ENCODE measurements around the gene AKR1C4. TPM values are rescaled to one million over a fixed set of nuclear protein-coding genes. Genes with fewer than 3 reads are reported as not detected.
A peak's percentile ranks its signal among the peaks of the same experiment; 100 is the strongest.
"Not testable (repeated sequence)": the region's sequence is repeated elsewhere in the genome, so short reads cannot be mapped to it uniquely, and the experiment has no call there.

Gene AKR1C4
- polyA plus RNA-seq, 1 donor = 0.39 TPM

GRCh38 chr10:5234106-5234860, 37.6 kb downstream of the AKR1C4 start:
- Histone ChIP-seq H3K4me1 (ENCODE audit: control insufficient read depth, insufficient read depth, low read length) (peaks cover 2% of the 10 kb centered on the region), H3K9me3 (ENCODE audit: control insufficient read depth, low read depth, low read length) (no peaks in the 10 kb centered on the region), H3K27me3 (ENCODE audit: control insufficient read depth, insufficient read depth, low read length) (no peaks in the 10 kb centered on the region), H3K4me3 (ENCODE audit: low read length) (no peak overlapping the region), H3K27ac (ENCODE audit: low read length) (no peak overlapping the region), H3K36me3 (ENCODE audit: control insufficient read depth, insufficient read depth, low read length) (no peaks in the 10 kb centered on the region)
- peak; percentile 54 to 60 for DNase-seq
- WGBS (ENCODE audit: insufficient coverage, low lambda C conversion rate) = no CpG with 5 or more reads among the region's 6 CpGs

- no CpG with 5 or more reads among the region's 2 CpGs for WGBS (ENCODE audit: insufficient coverage, low lambda C conversion rate)
- H3K27ac ChIP-seq (ENCODE audit: low read length); H3K36me3 ChIP-seq (ENCODE audit: control insufficient read depth, insufficient read depth, low read length); H3K27me3 ChIP-seq (ENCODE audit: control insufficient read depth, insufficient read depth, low read length); H3K9me3 ChIP-seq (ENCODE audit: control insufficient read depth, low read depth, low read length); H3K4me1 ChIP-seq (ENCODE audit: control insufficient read depth, insufficient read depth, low read length); H3K4me3 ChIP-seq (ENCODE audit: low read length); DNase-seq: not testable (repeated sequence)
Observed at GRCh38 chr10:5237541-5237940, 40.9 kb downstream of the AKR1C4 start.

DNA sequence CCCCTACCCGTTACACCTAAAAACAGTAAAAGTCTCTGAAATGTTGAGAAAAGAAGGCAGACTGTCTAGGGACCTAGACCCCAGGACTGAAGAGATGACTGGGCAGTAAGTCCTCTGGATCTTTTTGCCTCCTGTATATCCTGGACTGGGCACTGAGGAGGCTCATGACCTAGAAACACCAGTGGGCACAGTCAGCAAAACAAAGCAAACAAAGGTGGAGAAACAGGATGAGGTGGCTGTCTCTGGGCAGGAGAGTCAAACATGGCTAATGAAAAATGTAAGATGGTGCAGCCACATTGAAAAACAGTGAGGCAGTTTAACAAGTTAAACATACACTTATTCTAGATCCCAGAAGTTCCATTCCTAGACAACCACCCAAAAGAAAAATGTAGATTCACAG, 45.9 kb downstream of the AKR1C4 start:
- H3K27ac ChIP-seq (ENCODE audit: low read length) = no peak overlapping the region
- DNase-seq = no peak
- no peaks in the 10 kb centered on the region for H3K36me3 ChIP-seq (ENCODE audit: control insufficient read depth, insufficient read depth, low read length)
- no peaks in the 10 kb centered on the region for H3K4me1 ChIP-seq (ENCODE audit: control insufficient read depth, insufficient read depth, low read length)
- WGBS (ENCODE audit: insufficient coverage, low lambda C conversion rate) = no CpG with 5 or more reads among the region's 1 CpG
- H3K9me3 ChIP-seq (ENCODE audit: control insufficient read depth, low read depth, low read length) = no peaks in the 10 kb centered on the region
- H3K4me3 ChIP-seq (ENCODE audit: low read length) = no peak overlapping the region
- H3K27me3 ChIP-seq (ENCODE audit: control insufficient read depth, insufficient read depth, low read length) = no peaks in the 10 kb centered on the region

GRCh38 chr10:5243521-5243987, 46.9 kb downstream of the AKR1C4 start:
- no peaks in the 10 kb centered on the region for H3K27me3 ChIP-seq (ENCODE audit: control insufficient read depth, insufficient read depth, low read length)
- H3K9me3 ChIP-seq (ENCODE audit: control insufficient read depth, low read depth, low read length) = no peaks in the 10 kb centered on the region
- H3K36me3 ChIP-seq (ENCODE audit: control insufficient read depth, insufficient read depth, low read length) = no peaks in the 10 kb centered on the region
- no peaks in the 10 kb centered on the region for H3K4me1 ChIP-seq (ENCODE audit: control insufficient read depth, insufficient read depth, low read length)
- no peak overlapping the region for H3K4me3 ChIP-seq (ENCODE audit: low read length)
- H3K27ac ChIP-seq (ENCODE audit: low read length) = no peak overlapping the region
- no peak for DNase-seq
- WGBS (ENCODE audit: insufficient coverage, low lambda C conversion rate) = no CpG with 5 or more reads among the region's 1 CpG

GRCh38 chr10:5252177-5253037, 55.8 kb downstream of the AKR1C4 start:
- WGBS (ENCODE audit: insufficient coverage, low lambda C conversion rate) = 40% methylated on average over 1 of the region's 8 CpGs
- Histone ChIP-seq H3K9me3 (ENCODE audit: control insufficient read depth, low read depth, low read length) (no peaks in the 10 kb centered on the region), H3K36me3 (ENCODE audit: control insufficient read depth, insufficient read depth, low read length) (no peaks in the 10 kb centered on the region), H3K27ac (ENCODE audit: low read length) (no peak overlapping the region), H3K4me1 (ENCODE audit: control insufficient read depth, insufficient read depth, low read length) (no peaks in the 10 kb centered on the region), H3K4me3 (ENCODE audit: low read length) (no peak overlapping the region), H3K27me3 (ENCODE audit: control insufficient read depth, insufficient read depth, low read length) (no peaks in the 10 kb centered on the region)
- no peak for DNase-seq

- H3K4me3 ChIP-seq (ENCODE audit: low read length) = no peak overlapping the region
- no peaks in the 10 kb centered on the region for H3K36me3 ChIP-seq (ENCODE audit: control insufficient read depth, insufficient read depth, low read length)
- no peak overlapping the region for H3K27ac ChIP-seq (ENCODE audit: low read length)
- DNase-seq = peak in 1 of 2 donors; percentile 20
- WGBS (ENCODE audit: insufficient coverage, low lambda C conversion rate) = 20% methylated on average over 1 of the region's 4 CpGs
- H3K4me1 ChIP-seq (ENCODE audit: control insufficient read depth, insufficient read depth, low read length) = no peaks in the 10 kb centered on the region
- no peaks in the 10 kb centered on the region for H3K9me3 ChIP-seq (ENCODE audit: control insufficient read depth, low read depth, low read length)
- no peaks in the 10 kb centered on the region for H3K27me3 ChIP-seq (ENCODE audit: control insufficient read depth, insufficient read depth, low read length)
Observed at GRCh38 chr10:5254488-5254887, 57.9 kb downstream of the AKR1C4 start.

DNA sequence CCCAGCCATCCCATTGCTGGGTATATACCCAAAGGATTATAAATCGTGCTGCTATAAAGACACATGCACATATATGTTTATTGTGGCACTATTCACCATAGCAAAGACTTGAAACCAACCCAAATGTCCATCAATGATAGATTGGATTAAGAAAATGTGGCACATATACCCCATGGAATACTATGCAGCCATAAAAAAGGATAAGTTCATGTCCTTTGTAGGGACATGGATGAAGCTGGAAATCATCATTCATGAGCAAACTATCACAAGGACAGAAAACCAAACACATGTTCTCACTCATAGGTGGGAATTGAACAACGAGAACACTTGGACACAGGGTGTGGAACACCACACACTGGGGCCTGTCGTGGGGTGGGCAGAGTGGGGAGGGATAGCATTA, 61.1 kb downstream of the AKR1C4 start:
- not testable (repeated sequence) for H3K27me3 ChIP-seq (ENCODE audit: control insufficient read depth, insufficient read depth, low read length); H3K4me3 ChIP-seq (ENCODE audit: low read length); H3K36me3 ChIP-seq (ENCODE audit: control insufficient read depth, insufficient read depth, low read length); H3K27ac ChIP-seq (ENCODE audit: low read length); H3K4me1 ChIP-seq (ENCODE audit: control insufficient read depth, insufficient read depth, low read length); H3K9me3 ChIP-seq (ENCODE audit: control insufficient read depth, low read depth, low read length); DNase-seq
- WGBS (ENCODE audit: insufficient coverage, low lambda C conversion rate) = no CpG with 5 or more reads among the region's 3 CpGs

DNA sequence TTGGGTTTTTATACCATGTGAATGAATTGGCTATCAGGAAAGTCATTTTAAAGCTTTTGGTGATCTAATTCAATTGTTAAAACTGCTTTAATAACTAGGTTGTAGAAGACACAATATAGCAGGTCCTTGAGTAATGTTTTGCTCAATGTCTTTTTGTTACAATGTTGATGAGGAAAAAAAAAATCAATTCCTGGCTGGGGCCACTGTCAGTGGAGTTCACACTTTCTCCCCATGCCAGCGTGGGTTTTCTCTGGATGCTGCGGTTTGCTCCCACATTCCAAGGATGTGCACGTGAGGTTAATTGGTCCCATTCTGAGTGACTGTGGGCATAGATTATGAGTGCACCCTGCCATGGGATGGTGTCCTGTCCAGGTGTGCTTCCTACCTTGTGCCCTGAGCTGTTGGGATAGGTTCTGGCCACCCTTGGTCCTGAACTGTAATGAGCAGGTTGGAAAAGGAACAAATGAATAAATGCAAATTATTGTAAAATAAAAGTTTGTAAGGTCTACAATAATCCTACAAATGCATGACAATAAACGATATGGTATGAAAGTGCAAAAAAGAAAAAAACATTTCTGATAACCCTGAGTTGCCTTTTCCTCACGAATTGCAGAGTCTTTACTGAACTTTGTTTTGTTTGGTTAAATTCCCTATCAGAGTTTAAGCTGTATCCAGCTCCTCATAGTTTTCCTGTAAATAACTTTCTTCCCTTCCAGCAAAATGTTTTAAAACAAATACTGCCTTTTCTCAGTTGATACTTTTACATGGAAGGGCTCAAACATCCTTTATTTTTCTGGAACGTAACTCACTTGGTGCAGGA, 62.7 kb downstream of the AKR1C4 start:
- H3K9me3 ChIP-seq (ENCODE audit: control insufficient read depth, low read depth, low read length) = no peaks in the 10 kb centered on the region
- H3K4me1 ChIP-seq (ENCODE audit: control insufficient read depth, insufficient read depth, low read length) = no peaks in the 10 kb centered on the region
- no peak for DNase-seq
- H3K4me3 ChIP-seq (ENCODE audit: low read length) = no peak overlapping the region
- no peak overlapping the region for H3K27ac ChIP-seq (ENCODE audit: low read length)
- WGBS (ENCODE audit: insufficient coverage, low lambda C conversion rate) = 43% methylated on average over 2 of the region's 6 CpGs
- H3K36me3 ChIP-seq (ENCODE audit: control insufficient read depth, insufficient read depth, low read length) = no peaks in the 10 kb centered on the region
- no peaks in the 10 kb centered on the region for H3K27me3 ChIP-seq (ENCODE audit: control insufficient read depth, insufficient read depth, low read length)

DNA sequence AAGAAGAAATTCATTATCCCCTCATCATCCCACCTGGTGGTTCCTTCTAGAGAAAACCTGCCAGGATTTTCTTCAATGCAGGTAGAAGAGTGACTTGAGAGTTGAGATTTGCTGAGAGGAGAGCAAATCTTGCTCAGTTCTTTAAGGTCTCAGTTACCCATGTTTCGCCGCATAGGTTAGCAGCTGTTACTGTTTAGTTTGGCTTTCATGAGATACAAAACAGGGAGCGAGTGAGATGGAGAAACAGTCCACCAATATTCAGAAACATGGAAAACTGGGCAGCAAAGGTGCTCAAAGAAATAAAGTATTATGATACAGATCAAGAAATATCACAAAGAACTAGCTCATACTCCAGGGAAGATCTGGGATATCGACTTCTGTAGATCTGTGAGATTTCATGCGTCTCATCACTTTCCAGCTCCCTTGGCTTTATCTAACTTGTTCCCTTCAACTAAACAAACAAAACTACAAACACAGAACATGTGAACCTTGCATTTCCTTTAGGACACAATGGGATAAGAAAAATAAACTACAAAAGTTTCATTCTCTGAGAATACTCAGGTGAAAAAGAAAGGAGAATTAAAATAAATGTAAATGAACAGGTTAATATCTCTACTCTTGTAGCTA, 63.4 kb downstream of the AKR1C4 start:
- Histone ChIP-seq H3K9me3 (ENCODE audit: control insufficient read depth, low read depth, low read length) (no peaks in the 10 kb centered on the region), H3K4me3 (ENCODE audit: low read length) (no peak overlapping the region), H3K4me1 (ENCODE audit: control insufficient read depth, insufficient read depth, low read length) (no peaks in the 10 kb centered on the region), H3K27ac (ENCODE audit: low read length) (no peak overlapping the region), H3K27me3 (ENCODE audit: control insufficient read depth, insufficient read depth, low read length) (no peaks in the 10 kb centered on the region), H3K36me3 (ENCODE audit: control insufficient read depth, insufficient read depth, low read length) (no peaks in the 10 kb centered on the region)
- WGBS (ENCODE audit: insufficient coverage, low lambda C conversion rate) = no CpG with 5 or more reads among the region's 5 CpGs
- DNase-seq = no peak

GRCh38 chr10:5260828-5261227, 64.2 kb downstream of the AKR1C4 start:
- no peaks in the 10 kb centered on the region for H3K27me3 ChIP-seq (ENCODE audit: control insufficient read depth, insufficient read depth, low read length)
- no peak for DNase-seq

More at GRCh38 chr10:5260828-5261227, 64.2 kb downstream of the AKR1C4 start:
- WGBS (ENCODE audit: insufficient coverage, low lambda C conversion rate) = 67% methylated on average over 1 of the region's 3 CpGs
- Histone ChIP-seq H3K4me3 (ENCODE audit: low read length) (no peak overlapping the region), H3K9me3 (ENCODE audit: control insufficient read depth, low read depth, low read length) (no peaks in the 10 kb centered on the region), H3K27ac (ENCODE audit: low read length) (no peak overlapping the region), H3K4me1 (ENCODE audit: control insufficient read depth, insufficient read depth, low read length) (peaks cover under 1% of the 10 kb centered on the region), H3K36me3 (ENCODE audit: control insufficient read depth, insufficient read depth, low read length) (no peaks in the 10 kb centered on the region)
